HG02642 (cell line): ENCODE measurements around the gene NPPA.

Experiments used
- ATAC-seq: cut with Tn5 transposase; IDR thresholded peaks from one replicate; pipeline ENCODE4 v1.9.1; 2021; ENCODE audit warnings: mild to moderate bottlenecking; ENCODE audit not compliant: unreplicated experiment, poor library complexity

Gene NPPA

DNA sequence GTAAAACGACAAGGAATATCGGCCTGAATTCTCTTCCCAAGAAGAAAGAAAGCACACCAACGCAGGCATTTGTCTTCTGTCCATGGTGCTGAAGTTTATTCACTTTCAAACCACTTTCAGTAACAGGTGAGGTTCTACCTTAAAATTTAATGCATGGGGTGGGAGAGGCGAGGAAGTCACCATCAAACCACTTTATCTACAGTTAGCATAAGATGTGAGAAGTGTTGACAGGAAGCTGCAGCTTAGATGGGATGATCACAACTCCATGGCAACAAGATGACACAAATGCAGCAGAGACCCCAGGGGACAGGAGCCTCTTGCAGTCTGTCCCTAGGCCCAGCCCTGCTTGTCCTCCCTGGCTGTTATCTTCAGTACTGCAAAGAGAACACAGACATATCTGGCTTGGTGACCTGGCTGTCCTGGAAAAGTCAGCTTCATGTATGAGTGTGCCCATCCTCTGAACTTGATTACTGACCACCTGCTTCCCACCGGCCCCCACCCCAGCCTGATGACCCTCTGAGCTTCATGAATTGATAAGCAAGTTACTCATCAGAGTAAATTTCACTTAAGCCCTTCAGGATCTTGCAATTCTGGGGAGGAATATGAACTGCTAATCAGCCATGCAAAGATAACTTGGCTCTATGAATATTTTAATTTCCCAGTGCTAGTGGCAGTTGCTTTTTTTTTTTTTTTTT lies 1.8 kb downstream of the NPPA start:
- no peak for ATAC-seq

DNA sequence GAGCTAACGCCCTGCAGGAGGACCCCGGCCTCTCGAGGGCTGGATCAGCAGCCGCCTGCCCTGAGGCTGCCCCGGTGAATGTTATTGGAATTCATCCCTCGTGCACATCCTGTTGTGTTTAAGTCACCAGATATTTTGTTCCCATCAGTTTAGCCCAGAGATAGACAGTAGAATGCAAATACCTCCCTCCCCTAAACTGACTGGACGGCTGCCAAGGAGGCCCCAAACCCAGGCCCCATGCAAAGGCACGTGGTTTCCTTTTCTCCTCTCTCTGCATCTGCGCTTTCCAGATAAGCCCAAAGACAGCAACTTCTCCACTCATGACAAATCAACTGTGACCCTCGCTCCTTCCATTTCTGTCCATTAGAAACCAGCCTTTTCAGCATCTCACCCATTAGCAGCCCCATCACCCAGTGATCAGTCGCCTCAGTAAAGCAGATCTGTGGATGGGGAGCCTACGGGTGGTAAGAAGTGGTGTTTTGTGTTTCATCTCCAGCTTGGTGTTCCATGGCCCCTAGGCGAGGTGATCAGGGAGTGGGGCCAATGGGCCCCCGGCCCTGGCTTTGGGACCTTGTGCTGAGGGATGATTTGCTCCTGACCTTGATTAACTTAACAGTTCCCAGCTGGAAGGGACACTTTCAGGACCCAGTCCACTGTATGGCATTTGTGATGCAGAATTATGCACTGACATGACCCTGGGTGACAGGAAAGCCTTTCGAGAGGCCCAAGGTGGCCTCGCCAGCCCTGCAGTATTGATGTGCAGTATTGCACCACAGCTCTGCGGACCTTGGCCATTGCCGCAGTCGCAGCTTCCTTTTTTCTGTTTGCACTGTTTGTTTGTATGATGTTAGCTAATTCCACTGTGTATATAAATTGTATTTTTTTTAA lies 5.2 kb downstream of the NPPA start:
- ATAC-seq = no peak

DNA sequence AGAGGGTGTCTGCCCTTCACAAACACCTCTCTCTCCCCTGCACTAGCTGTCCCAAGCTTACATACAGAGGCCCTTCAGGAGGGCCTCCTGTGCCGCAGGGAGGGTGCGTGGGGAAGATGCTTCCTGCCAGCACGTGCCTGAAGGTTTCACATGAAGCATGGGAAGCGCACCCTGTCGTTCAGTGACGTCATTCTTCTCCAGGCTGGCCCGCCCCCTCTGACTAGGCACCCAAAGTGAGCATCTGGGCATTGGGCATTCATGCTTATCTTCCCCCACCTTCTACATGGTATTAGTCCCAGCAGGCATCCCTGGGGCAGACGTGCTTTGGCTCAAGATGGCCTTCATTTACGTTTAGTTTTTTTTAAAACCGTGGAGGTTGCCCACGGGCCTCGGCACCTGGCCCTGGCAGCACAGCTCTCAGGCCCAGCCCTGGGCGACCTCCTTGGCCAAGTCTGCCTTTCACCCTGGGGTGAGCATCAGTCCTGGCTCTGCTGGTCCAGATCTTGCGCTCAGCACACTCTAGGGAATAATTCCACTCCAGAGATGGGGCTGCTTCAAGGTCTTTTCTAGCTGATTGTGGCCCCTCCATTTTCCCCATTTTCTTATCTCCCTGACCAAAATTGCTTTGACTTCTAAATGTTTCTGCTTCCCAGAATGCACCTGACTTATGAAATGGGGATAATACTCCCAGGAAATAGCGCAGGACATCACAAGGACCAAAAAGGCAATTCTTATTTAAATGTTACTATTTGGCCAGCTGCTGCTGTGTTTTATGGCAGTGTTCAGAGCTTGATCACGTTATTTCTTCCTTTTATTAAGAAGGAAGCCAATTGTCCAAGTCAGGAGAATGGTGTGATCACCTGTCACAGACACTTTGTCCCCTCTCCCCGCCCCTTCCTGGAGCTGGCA lies 6.1 kb downstream of the NPPA start:
- no peak for ATAC-seq

DNA sequence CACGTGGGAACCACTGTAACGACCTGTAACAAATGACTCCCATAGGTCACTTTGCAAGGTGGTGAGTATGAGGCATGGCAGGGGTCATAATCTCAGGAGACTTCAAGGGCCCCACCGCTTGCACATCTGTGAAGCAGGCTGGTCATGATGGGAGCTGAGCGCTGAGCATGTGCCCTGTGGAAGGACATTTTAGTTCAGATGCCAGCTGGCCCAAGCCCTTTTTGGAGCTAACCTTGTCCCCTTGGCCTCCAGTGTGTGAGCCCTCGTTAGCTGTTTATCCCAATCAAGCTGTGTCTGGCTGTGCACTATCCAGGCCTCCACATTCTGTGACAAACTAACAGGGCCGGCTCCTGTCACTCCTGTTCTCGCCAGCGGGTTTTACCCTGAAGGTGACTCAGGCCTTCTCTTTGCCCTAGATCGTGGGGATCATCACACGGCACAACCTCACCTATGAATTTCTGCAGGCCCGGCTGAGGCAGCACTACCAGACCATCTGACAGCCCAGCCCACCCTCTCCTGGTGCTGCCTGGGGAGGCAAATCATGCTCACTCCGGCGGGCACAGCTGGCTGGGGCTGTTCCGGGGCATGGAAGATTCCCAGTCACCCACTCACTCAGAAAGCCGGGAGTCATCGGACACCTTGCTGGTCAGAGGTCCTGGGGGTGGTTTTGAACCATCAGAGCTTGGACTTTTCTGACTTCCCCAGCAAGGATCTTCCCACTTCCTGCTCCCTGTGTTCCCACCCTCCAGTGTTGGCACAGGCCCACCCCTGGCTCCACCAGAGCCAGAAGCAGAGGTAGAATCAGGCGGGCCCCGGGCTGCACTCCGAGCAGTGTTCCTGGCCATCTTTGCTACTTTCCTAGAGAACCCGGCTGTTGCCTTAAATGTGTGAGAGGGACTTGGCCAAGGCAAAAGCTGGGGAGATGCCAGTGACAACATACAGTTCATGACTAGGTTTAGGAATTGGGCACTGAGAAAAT lies 7.6 kb downstream of the NPPA start:
- no peak for ATAC-seq

DNA sequence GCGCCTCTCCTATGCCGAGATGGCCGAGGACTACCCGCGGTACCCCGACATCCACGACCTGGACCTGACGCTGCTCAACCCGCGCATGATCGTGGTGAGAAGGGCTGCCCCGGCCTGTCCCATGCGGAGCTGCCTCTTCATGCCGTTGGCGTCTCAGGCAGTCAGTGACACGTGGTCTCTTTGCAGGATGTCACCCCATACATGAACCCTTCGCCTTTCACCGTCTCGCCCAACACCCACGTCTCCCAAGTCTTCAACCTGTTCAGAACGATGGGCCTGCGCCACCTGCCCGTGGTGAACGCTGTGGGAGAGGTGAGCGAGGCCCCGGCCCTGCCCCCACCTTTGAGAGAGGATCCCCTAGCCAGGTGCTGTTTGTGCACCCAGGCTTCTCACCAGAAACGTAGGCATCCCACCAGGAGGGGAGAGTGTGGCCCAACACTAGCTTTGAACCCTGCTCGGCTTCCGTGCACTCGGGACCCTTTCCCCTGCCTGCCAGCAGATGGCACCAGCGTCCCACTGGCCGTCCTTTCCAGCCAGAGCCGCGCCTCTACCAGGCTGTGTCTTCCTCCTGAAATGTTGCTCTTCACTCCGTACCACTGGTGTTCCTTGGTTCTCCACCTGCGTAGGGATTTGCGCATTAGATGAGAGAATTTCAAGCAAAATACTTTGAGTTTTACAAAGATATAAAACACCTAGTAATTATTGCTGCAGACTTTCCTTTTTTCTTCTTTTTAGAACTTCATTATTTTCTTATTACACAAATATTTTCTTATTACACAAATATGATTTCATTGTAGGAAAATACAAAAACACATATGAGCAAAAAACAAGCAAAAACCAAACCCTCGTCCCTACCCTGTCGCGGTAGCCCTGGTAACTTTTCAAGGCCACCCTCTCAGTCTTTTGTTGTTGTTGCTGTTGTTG lies 9.0 kb downstream of the NPPA start:
- ATAC-seq = no peak

DNA sequence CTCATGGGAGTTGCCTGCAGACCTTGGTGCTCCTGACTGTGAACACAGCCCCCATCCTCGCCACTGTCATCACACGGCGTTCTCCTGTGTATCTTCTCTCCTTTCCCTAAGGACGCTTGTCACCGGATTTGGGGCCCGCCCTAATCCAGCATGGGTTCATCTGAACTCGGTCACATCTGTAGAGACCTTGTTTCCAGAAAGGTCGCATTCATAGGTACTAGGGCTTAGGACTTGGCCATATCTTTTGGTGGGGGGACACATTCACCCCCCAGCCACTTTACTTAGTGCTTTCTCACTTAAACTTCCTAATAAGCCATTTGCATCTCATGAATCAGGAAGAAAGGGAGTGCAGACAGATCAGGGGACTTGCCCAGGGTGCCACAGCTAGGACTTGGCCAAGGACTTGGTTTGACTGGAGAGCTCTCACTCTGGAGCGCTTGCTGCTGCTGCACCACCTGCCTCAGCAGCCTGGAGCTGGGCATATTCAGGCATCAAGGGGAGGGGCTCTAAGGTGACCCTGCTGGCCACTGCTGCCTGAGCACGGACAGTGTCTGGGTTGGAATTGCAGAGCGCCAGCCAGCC lies 9.7 kb downstream of the NPPA start:
- ATAC-seq = no peak

DNA sequence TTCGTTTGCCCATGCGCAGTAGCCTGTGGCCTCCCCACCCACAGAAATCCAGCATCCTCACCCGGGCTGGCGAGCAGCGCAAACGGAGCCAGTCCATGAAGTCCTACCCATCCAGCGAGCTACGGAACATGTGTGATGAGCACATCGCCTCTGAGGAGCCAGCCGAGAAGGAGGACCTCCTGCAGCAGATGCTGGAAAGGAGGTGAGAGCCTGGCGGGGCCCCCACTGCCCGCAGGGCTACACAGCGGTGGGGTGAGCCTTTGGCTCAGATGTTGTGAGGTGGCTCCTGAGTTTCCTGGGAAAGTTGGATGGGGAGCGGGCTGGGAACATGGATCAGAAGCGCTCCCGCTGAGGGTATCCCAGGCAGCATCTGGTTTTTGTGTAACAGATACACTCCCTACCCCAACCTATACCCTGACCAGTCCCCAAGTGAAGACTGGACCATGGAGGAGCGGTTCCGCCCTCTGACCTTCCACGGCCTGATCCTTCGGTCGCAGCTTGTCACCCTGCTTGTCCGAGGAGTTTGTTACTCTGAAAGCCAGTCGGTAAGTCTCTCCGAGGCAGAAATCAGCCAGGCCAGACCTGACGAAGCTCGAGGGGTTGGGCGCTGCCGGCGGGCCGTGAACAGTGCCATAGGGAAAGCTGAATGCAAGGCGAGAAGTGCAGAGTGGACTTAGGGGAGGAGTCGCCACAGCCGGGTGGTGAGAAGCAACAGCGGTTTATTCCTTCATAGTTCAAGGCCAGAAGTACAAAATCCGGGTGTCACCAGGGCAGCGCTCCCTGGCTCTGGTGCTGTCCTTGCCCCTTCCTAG lies 10.4 kb downstream of the NPPA start:
- ATAC-seq = no peak

DNA sequence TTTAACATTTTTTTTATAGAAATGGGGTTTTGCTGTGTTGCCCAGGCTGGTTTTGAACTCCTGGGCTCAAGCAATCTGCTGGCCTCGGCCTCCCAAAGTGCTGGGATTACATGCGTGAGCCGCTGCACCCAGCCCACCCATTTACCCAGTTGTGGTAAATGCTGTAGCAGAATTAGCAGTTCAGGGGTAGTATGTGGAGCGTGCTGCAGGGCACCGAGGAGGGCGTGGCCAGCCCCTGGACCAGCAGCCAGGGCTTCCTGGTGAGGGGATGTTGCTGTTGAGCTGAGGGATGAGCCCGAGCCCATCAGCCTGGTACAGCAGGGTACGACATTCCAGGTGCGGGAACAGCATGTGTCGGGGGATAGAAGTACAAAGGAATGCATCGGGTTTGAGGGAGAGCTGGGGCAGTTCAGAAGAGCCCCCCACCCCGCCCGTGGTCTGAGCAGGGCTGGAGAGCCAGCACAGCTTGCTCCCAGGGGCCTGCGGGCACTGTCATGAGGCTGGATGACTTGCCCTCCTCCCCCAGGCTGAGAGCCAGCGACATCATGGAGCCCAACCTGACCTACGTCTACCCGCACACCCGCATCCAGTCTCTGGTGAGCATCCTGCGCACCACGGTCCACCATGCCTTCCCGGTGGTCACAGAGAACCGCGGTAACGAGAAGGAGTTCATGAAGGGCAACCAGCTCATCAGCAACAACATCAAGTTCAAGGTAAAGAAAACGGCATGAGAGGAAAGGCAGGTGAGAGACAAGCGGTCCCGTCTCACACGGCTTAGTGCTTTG lies 11.9 kb downstream of the NPPA start:
- ATAC-seq = no peak

DNA sequence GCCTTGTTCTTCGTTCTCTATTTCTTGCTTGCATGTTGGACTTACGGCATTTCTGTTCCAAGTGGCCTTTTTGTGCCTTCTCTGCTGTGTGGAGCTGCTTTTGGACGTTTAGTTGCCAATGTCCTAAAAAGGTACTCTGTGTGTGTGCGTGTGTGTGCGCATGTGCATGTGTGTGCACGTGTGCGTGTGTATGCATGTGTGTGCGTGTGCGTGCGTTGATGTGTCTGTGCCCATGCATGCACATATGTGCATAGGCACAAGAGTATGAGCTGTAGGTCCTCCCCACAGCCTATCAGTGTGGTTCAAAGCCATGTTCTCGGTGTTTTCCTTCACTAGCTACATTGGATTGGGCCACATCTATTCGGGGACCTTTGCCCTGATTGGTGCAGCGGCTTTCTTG lies 13.7 kb downstream of the NPPA start:
- ATAC-seq = no peak

DNA sequence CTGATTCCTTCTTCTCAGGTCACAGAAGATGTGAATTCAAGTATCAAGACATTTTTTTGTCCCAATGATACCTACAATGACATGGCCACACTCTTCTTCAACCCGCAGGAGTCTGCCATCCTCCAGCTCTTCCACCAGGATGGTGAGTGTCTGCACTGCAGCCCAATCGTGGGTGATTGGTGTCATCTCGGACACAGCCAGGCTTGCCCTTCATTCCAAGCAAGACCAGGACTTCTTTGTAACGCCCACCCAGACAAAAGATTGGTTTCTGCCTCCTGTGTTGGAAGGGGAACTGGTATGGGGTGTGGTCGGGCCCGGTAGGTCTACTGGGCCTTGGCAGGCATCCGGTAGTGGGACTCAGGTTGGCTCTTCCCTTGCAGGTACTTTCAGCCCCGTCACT lies 14.1 kb downstream of the NPPA start:
- ATAC-seq = no peak

DNA sequence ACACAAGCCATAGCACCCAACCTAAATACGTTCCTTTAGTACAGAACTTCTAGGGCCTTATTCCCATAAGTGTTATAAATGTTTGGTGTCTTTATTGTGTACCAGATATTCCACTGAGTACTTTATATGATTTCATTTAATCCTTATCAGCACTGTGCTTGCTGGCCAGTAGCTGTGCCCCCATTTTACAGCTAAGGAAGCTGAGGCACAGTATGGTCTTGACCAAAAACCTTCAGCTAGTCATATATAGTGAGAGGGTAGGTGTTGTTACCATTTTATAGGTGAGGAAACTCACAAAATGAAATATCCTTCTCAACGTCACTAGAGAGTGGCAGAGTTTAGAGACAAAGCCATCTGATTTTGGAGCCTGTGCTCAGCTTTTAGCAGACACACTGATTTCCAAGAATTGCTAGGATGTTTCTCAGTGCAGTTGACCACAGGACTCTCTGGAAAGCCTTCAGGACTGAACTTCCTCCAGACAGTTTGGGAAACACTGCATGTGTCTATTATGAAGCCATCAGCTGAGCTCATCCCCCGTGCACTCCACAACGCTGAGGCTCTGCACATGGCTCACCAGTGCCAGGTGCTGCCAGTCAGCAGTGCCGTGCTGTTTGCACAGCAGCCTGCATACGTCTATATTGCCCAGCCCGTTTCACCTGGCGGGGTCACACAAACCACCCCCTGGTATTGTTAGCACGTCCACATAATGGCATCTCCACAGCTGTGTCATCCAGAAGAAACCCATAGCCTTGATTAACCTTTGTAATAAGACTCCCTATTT lies 15.4 kb downstream of the NPPA start:
- no peak for ATAC-seq

DNA sequence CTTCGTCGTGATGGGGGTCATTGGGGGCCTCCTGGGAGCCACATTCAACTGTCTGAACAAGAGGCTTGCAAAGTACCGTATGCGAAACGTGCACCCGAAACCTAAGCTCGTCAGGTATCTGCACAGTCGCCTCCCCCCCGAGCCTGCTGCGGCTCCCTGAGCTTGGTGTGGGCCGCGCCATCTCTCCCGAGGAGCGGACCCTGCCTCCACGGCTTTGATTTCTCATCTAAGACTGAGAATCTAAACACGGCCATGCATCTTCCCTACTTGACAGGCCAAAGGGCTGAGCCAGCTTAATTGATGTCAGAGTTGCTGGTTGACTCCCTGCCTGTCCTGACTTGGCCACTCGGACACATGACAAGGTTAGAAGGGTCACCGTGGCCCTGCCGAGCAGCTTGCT lies 19.1 kb downstream of the NPPA start:
- no peak for ATAC-seq

DNA sequence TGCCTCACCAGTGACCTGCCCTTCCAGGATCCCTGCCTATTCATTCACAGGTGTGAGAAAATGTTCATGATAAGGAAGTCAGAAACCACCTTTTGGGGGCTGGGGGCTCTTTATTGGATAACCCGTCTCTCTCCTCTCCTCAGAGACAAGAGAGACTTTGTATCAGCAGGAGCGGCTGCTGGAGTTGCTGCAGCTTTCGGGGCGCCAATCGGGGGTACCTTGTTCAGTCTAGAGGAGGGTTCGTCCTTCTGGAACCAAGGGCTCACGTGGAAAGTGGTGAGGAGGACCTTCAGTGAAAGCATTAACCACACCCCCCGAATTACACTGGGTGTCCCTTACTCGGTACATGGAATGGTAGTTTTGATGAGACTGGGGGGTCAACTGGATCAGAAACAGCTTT lies 20.6 kb downstream of the NPPA start:
- no peak for ATAC-seq

DNA sequence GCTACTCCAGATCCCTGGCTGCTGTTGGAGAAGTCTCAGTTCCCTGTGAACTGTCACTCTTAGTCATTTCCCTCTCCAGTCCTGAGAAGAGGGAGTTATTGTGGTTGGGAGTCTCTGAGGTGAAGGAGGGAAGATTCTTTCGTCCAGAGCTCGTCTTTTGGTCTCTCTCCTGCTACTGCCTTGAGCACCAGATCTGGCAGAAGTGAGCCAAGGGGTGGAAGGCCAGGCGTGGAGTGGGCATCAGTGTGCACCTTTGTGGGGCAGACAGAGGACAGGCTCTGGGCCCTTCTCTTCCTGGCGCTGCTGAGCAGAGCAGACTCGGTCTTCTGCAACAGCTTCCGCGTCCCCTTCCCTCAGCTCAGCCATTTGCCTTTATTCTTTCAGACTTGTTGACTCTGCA lies 22.5 kb downstream of the NPPA start:
- no peak for ATAC-seq

DNA sequence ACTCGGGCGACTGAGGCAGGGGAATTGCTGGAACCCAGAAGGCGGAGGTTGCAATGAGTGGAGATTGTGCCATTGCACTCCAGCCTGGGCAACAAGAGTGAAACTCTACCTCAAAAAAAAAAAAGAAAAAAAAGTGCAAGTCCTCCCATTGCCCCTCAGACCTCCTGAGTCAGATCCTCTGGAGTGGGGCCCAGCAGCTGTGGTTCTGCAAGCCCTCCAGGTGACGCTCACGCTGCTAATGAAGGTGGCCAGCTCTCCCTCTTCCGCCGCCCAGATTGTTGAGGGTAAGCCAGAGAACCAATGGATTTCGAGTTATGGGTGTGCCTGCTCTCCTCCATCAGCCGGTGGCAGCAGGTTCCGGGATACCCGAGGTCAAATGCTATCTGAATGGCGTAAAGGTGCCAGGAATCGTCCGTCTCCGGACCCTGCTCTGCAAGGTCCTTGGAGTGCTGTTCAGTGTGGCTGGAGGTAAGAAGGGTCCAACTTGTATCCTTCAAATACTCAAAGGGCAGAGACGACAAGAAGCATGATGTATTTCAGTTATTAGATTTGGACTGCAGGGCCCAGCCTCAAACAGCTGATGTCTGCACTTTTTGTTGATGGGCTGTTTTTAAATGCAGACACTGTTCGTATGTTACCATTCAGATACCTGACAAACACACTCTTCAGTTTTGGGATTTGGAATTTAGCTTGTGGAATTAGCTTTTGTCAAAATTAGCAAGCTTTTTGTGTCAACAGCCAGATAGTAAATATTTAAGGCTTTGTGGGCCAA lies 24.0 kb downstream of the NPPA start:
- ATAC-seq = no peak
